GM19351 (cell line): ENCODE results near the gene RASGRF1.

Experiments
- ATAC-seq: cut with Tn5 transposase; IDR thresholded peaks from one replicate; pipeline ENCODE4 v1.9.1; 2021; ENCODE audit warnings: mild to moderate bottlenecking, moderate library complexity; ENCODE audit not compliant: unreplicated experiment

RASGRF1 gene

GRCh38 chr15:78959360-78959759 lies 131.2 kb downstream of the RASGRF1 start:
- ATAC-seq, result no peak

- ATAC-seq, result no peak
These were observed 133.0 kb downstream of the RASGRF1 start for GRCh38 chr15:78957416-78958093.

GRCh38 chr15:78956937-78957336 lies 133.6 kb downstream of the RASGRF1 start:
- no peak for ATAC-seq

GRCh38 chr15:78955355-78955754 lies 135.2 kb downstream of the RASGRF1 start:
- no peak for ATAC-seq

- no peak for ATAC-seq
These were observed 138.7 kb downstream of the RASGRF1 start for GRCh38 chr15:78951841-78952238.

GRCh38 chr15:78950902-78951840 lies 139.4 kb downstream of the RASGRF1 start:
- no peak for ATAC-seq

- ATAC-seq, result no peak
These were observed 140.2 kb downstream of the RASGRF1 start for GRCh38 chr15:78950343-78950742.

GRCh38 chr15:78949461-78949860 lies 141.1 kb downstream of the RASGRF1 start:
- ATAC-seq, result no peak

GRCh38 chr15:78947506-78947905 lies 143.1 kb downstream of the RASGRF1 start:
- ATAC-seq, result no peak

- no peak for ATAC-seq
These were observed 144.1 kb downstream of the RASGRF1 start for GRCh38 chr15:78946493-78946892.

- ATAC-seq, result peak; percentile 62
These were observed 145.7 kb downstream of the RASGRF1 start, which contains the start of gene CTSH for GRCh38 chr15:78944669-78945407. CTSH (minus strand) TSS chr15:78945046; CDS start chr15:78944981, 65 bp downstream.

- peak; percentile 34 for ATAC-seq
These were observed 146.4 kb downstream of the RASGRF1 start for GRCh38 chr15:78944202-78944625.

- no peak for ATAC-seq
These were observed 146.9 kb downstream of the RASGRF1 start for GRCh38 chr15:78943692-78944091.

GRCh38 chr15:78942741-78943140 lies 147.8 kb downstream of the RASGRF1 start:
- ATAC-seq, result no peak

GRCh38 chr15:78938658-78939488 lies 151.7 kb downstream of the RASGRF1 start:
- peak; percentile 61 for ATAC-seq

- no peak for ATAC-seq
These were observed 153.3 kb downstream of the RASGRF1 start for GRCh38 chr15:78937132-78937739.

GRCh38 chr15:78934655-78935023 lies 155.9 kb downstream of the RASGRF1 start:
- no peak for ATAC-seq

GRCh38 chr15:78933823-78934654 lies 156.5 kb downstream of the RASGRF1 start:
- no peak for ATAC-seq

- no peak for ATAC-seq
These were observed 157.3 kb downstream of the RASGRF1 start for GRCh38 chr15:78933187-78933822.
